Activated naive CD4-positive, alpha-beta T cell treated with anti-CD3 and anti-CD28 coated beads, Interleukin-2, amount 10 ng/mL, durations not matched to agents 7 days and 5 days (primary cell): Measurements from ENCODE around the gene CHRDL2.
A peak's percentile ranks its signal among the peaks of the same experiment; 100 is the strongest.

ENCODE experiments used
- CTCF ChIA-PET: fragments of 350-600 bp; sonication (Branson Sonifier 250); formaldehyde crosslinking; loops from one replicate; lab custom pipeline; 2021; ENCODE audit warnings: antibody characterized with exemption; lab: Charles Lee
- DNase-seq: peaks from one replicate; pipeline ENCODE4 v3.0.0-alpha.2; 2020
- H3K27ac Mint-ChIP-seq: one replicate; pipeline ENCODE4 v1.8.0; 2021; ENCODE audit warnings: mild to moderate bottlenecking, moderate library complexity, mixed read lengths
- H3K27me3 Mint-ChIP-seq: one replicate; pipeline ENCODE4 v1.8.0; 2021; ENCODE audit warnings: mild to moderate bottlenecking, mixed read lengths
- H3K36me3 Mint-ChIP-seq: one replicate; pipeline ENCODE4 v1.8.0; 2021; ENCODE audit warnings: mixed read lengths
- H3K4me1 Mint-ChIP-seq: one replicate; pipeline ENCODE4 v1.8.0; 2021; ENCODE audit warnings: mixed read lengths
- H3K4me3 Mint-ChIP-seq: one replicate; pipeline ENCODE4 v1.8.0; 2021; ENCODE audit warnings: mild to moderate bottlenecking, moderate library complexity, mixed read lengths
- H3K9me3 Mint-ChIP-seq: one replicate; pipeline ENCODE4 v1.8.0; 2021; ENCODE audit warnings: mixed read lengths

Gene CHRDL2

DNA sequence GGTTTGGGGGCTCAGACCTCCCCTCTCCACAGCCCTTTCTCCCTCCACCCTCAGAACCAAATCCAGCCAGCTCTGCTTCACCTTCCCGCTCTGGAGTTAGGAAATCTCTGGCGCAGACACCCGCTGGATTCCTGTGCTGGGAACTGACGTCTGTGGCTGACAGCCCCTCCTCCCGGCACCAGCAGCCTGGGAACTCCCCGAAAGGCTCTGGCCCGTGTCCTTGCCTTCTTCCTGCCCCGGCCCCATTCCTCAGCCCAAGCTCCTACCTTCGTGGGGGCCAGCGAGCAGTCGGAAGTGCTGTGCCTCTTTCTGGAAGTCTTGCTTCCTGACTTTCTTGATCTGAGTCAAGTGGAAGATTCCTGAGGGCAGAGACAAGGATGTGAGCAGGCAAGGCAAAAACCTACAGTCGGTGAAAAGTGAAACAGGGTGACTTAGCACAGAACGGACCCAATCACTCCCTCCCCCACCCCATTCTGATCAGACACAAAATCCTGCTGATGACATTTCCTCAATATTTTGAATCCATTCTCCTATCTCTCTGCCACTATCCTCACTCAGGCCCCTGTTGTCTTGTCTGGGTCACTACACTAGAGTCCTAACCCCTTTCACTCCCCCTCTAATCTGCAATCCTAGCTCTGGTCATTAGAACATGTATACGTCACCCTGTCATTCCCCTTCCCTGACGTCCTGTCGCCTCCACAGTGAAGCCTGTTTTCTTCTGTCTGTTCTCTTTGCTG lies 34.1 kb downstream of the CHRDL2 start:
- Mint-ChIP-seq H3K27me3 (peaks cover 26% of the 10 kb centered on the region), H3K9me3 (no peaks in the 10 kb centered on the region), H3K36me3 (no peaks in the 10 kb centered on the region), H3K4me1 (peaks cover under 1% of the 10 kb centered on the region), H3K4me3 (no peak overlapping the region), H3K27ac (no peak overlapping the region)
- CTCF ChIA-PET = no interaction called here
- no peak for DNase-seq

DNA sequence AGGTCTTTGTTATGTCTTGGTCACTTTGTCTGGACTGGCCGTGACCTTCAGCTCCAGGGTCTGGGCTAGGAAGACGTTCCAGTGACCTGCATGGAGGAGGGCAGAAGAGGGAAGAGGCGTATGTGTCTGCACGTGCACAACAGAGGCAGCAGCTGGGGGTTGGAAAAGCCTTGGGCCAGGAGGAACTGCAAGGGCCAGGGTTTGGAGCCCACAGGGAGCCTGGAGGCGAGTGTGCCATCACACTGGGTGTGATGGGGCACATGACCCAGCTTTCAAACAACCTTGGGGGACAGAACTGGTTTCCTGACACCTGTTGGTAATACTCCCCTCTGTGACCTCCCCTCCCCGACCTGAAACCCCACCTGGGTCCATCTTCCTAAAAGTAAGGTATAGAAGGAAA lies 34.7 kb downstream of the CHRDL2 start:
- CTCF ChIA-PET = no interaction called here
- Mint-ChIP-seq H3K9me3 (no peaks in the 10 kb centered on the region), H3K27ac (no peak overlapping the region), H3K27me3 (peaks cover 26% of the 10 kb centered on the region), H3K4me1 (no peaks in the 10 kb centered on the region), H3K4me3 (no peak overlapping the region), H3K36me3 (no peaks in the 10 kb centered on the region)
- DNase-seq = no peak

GRCh38 chr11:74695705-74696280 lies 35.4 kb downstream of the CHRDL2 start:
- no peak for DNase-seq

GRCh38 chr11:74694136-74694930 lies 36.9 kb downstream of the CHRDL2 start:
- no peaks in the 10 kb centered on the region for H3K4me1 Mint-ChIP-seq
- H3K36me3 Mint-ChIP-seq = no peaks in the 10 kb centered on the region
- peaks cover 26% of the 10 kb centered on the region for H3K27me3 Mint-ChIP-seq
- no peak for DNase-seq
- H3K9me3 Mint-ChIP-seq = no peaks in the 10 kb centered on the region
- H3K27ac Mint-ChIP-seq = no peak overlapping the region
- CTCF ChIA-PET = interaction anchor here (1.0 to 1.2 kb wide), 3 partner anchors 11 to 47 kb away, joined by 3 read pairs; no protein-coding TSS in a partner anchor
- no peak overlapping the region for H3K4me3 Mint-ChIP-seq

More at GRCh38 chr11:74695705-74696280, 35.4 kb downstream of the CHRDL2 start:
- no peaks in the 10 kb centered on the region for H3K9me3 Mint-ChIP-seq
- CTCF ChIA-PET = no interaction called here
- H3K27me3 Mint-ChIP-seq = peaks cover 26% of the 10 kb centered on the region
- H3K4me3 Mint-ChIP-seq = no peak overlapping the region
- H3K4me1 Mint-ChIP-seq = no peaks in the 10 kb centered on the region
- H3K27ac Mint-ChIP-seq = no peak overlapping the region
- H3K36me3 Mint-ChIP-seq = no peaks in the 10 kb centered on the region

- H3K4me1 Mint-ChIP-seq = no peaks in the 10 kb centered on the region
- H3K36me3 Mint-ChIP-seq = no peaks in the 10 kb centered on the region
- CTCF ChIA-PET = interaction anchor here (1.0 to 1.2 kb wide), 4 partner anchors 9 to 47 kb away, joined by 3 to 4 read pairs (median 3); no protein-coding TSS in a partner anchor
- no peak for DNase-seq
- H3K4me3 Mint-ChIP-seq = no peak overlapping the region
- no peak overlapping the region for H3K27ac Mint-ChIP-seq
- H3K9me3 Mint-ChIP-seq = no peaks in the 10 kb centered on the region
- peaks cover 25% of the 10 kb centered on the region for H3K27me3 Mint-ChIP-seq
Measured at GRCh38 chr11:74693531-74693930, 37.7 kb downstream of the CHRDL2 start.

- peaks cover 16% of the 10 kb centered on the region for H3K27me3 Mint-ChIP-seq
- H3K9me3 Mint-ChIP-seq = no peaks in the 10 kb centered on the region
- H3K4me1 Mint-ChIP-seq = no peaks in the 10 kb centered on the region
- no peak for DNase-seq
- CTCF ChIA-PET = no interaction called here
- H3K4me3 Mint-ChIP-seq = no peak overlapping the region
- H3K36me3 Mint-ChIP-seq = no peaks in the 10 kb centered on the region
- no peak overlapping the region for H3K27ac Mint-ChIP-seq
Measured at GRCh38 chr11:74691755-74692154, 39.5 kb downstream of the CHRDL2 start.

DNA sequence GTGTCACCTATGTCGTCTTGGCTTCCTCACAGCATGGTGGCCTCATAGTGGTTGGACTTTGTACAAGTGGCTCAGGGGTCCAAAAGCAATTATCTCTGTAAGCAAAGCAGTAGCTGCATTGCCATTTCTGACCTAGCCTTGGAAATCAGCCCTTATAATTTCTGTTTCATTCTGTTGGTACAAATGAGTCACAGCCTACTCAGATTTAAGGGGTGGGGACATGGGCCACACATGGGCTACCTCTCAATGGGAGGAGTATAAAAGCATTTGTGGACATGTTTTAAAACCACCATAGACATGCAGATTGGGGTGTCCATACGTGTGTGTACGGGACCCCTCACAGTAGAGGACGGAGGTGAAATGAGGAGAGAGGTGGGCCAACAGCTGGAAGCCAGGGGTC lies 41.6 kb downstream of the CHRDL2 start:
- no peak for DNase-seq
- Mint-ChIP-seq H3K36me3 (no peaks in the 10 kb centered on the region), H3K4me1 (no peaks in the 10 kb centered on the region), H3K27me3 (peaks cover 19% of the 10 kb centered on the region), H3K27ac (no peak overlapping the region), H3K9me3 (no peaks in the 10 kb centered on the region), H3K4me3 (no peak overlapping the region)
- CTCF ChIA-PET = interaction anchor here (2.2 kb wide), 1 partner anchor 13 kb away, joined by 10 read pairs; no protein-coding TSS in a partner anchor

- CTCF ChIA-PET = interaction anchor here (1.2 kb wide), 1 partner anchor 52 kb away, joined by 4 read pairs; no protein-coding TSS in a partner anchor
- Mint-ChIP-seq H3K27ac (no peak overlapping the region), H3K9me3 (no peaks in the 10 kb centered on the region), H3K4me3 (no peak overlapping the region), H3K4me1 (peaks cover 2% of the 10 kb centered on the region), H3K36me3 (no peaks in the 10 kb centered on the region), H3K27me3 (peaks cover 28% of the 10 kb centered on the region)
- no peak for DNase-seq
Measured at GRCh38 chr11:74687237-74688023, 43.8 kb downstream of the CHRDL2 start.

- peaks cover 35% of the 10 kb centered on the region for H3K27me3 Mint-ChIP-seq
- no peak overlapping the region for H3K27ac Mint-ChIP-seq
- DNase-seq = peak; percentile 9
- no peaks in the 10 kb centered on the region for H3K36me3 Mint-ChIP-seq
- CTCF ChIA-PET = interaction anchor here (1.2 kb wide), 2 partner anchors 16 to 53 kb away, joined by 4 to 6 read pairs; no protein-coding TSS in a partner anchor
- H3K4me3 Mint-ChIP-seq = no peak overlapping the region
- peaks cover 2% of the 10 kb centered on the region for H3K4me1 Mint-ChIP-seq
- no peaks in the 10 kb centered on the region for H3K9me3 Mint-ChIP-seq
Measured at GRCh38 chr11:74686792-74687191, 44.4 kb downstream of the CHRDL2 start.

DNA sequence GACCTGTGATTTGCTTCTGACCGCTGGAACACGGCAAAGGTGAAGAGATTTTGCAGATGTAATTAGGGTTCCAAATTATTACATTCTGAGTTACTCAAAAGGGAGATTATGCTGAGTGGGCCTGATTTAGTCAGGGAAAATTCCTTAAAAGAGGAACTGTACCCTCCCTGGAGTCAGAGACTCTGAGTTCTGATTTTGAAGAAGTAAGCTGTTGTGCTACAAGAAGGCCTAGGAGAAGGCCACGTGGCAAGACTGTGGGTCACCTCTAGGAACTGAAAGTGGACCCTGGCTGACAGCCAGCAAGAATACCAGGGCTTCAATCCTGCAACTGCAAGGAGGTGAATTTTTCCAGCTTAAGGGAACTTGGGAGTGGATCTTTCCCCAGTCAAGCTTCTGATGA lies 45.3 kb downstream of the CHRDL2 start:
- H3K27me3 Mint-ChIP-seq = peaks cover 42% of the 10 kb centered on the region
- DNase-seq = no peak
- H3K4me1 Mint-ChIP-seq = peaks cover 2% of the 10 kb centered on the region
- H3K36me3 Mint-ChIP-seq = no peaks in the 10 kb centered on the region
- H3K27ac Mint-ChIP-seq = no peak overlapping the region
- H3K4me3 Mint-ChIP-seq = no peak overlapping the region
- CTCF ChIA-PET = interaction anchor here (1.2 kb wide), 1 partner anchor 17 kb away, joined by 6 read pairs; no protein-coding TSS in a partner anchor
- H3K9me3 Mint-ChIP-seq = no peaks in the 10 kb centered on the region

DNA sequence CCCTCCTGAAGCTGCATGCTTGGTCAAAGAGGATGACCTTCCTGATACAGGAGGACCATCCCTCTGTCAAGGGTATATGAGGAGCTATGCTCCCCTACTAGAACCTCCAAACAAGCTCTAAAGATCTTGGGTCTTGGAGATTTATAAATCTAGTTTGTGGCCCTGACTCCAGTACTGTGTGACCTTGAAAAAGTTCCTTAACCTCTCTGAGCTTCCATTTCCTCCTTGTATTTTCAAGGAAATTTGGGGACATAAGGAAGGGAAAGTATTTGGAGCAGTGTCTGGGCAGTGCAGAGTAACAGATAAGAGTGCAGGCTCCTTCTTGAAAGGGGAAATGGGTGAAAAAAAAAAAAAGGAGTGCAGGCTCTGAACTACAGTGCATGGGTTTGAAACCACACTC lies 45.9 kb downstream of the CHRDL2 start:
- Mint-ChIP-seq H3K36me3 (no peaks in the 10 kb centered on the region), H3K27me3 (peaks cover 42% of the 10 kb centered on the region), H3K4me1 (peaks cover 2% of the 10 kb centered on the region), H3K27ac (no peak overlapping the region), H3K9me3 (no peaks in the 10 kb centered on the region), H3K4me3 (no peak overlapping the region)
- DNase-seq = no peak
- CTCF ChIA-PET = interaction anchor here (1.1 kb wide), 1 partner anchor 17 kb away, joined by 3 read pairs; no protein-coding TSS in a partner anchor

- peaks cover 48% of the 10 kb centered on the region for H3K27me3 Mint-ChIP-seq
- no peaks in the 10 kb centered on the region for H3K9me3 Mint-ChIP-seq
- CTCF ChIA-PET = interaction anchor here (1.1 kb wide), 1 partner anchor 18 kb away, joined by 3 read pairs; no protein-coding TSS in a partner anchor
- H3K4me1 Mint-ChIP-seq = peaks cover 2% of the 10 kb centered on the region
- H3K27ac Mint-ChIP-seq = no peak overlapping the region
- H3K4me3 Mint-ChIP-seq = no peak overlapping the region
- no peaks in the 10 kb centered on the region for H3K36me3 Mint-ChIP-seq
- DNase-seq = peak; percentile 5
Measured at GRCh38 chr11:74684661-74685060, 46.6 kb downstream of the CHRDL2 start.

- peak; percentile 14 for DNase-seq
- CTCF ChIA-PET = no interaction called here
- Mint-ChIP-seq H3K4me3 (no peak overlapping the region), H3K36me3 (no peaks in the 10 kb centered on the region), H3K27ac (no peak overlapping the region), H3K27me3 (peaks cover 48% of the 10 kb centered on the region), H3K4me1 (peaks cover 2% of the 10 kb centered on the region), H3K9me3 (no peaks in the 10 kb centered on the region)
Measured at GRCh38 chr11:74683941-74684481, 47.2 kb downstream of the CHRDL2 start.
